ENCODE data around the gene TAGLN2.
"Not testable (repeated sequence)": the region's sequence is repeated elsewhere in the genome, so short reads cannot be mapped to it uniquely, and the experiment has no call there.

The TAGLN2 gene

GRCh38 chr1:159916242-159917051 is 8.9 kb downstream of the TAGLN2 start:
- H3K27me3 Mint-ChIP-seq, result no peaks in the 10 kb centered on the region
- H3K4me1 Mint-ChIP-seq, result peaks cover 54% of the 10 kb centered on the region
- no peak overlapping the region for H3K4me3 Mint-ChIP-seq
- peak overlapping the region; percentile 97 for H3K27ac Mint-ChIP-seq
- H3K9me3 Mint-ChIP-seq, result no peaks in the 10 kb centered on the region
- peaks cover 30% of the 10 kb centered on the region for H3K36me3 Mint-ChIP-seq
- no peak for DNase-seq (ENCODE audit: low spot score in 2 of 2)
- no peak for ATAC-seq (ENCODE audit: low read depth)

DNA sequence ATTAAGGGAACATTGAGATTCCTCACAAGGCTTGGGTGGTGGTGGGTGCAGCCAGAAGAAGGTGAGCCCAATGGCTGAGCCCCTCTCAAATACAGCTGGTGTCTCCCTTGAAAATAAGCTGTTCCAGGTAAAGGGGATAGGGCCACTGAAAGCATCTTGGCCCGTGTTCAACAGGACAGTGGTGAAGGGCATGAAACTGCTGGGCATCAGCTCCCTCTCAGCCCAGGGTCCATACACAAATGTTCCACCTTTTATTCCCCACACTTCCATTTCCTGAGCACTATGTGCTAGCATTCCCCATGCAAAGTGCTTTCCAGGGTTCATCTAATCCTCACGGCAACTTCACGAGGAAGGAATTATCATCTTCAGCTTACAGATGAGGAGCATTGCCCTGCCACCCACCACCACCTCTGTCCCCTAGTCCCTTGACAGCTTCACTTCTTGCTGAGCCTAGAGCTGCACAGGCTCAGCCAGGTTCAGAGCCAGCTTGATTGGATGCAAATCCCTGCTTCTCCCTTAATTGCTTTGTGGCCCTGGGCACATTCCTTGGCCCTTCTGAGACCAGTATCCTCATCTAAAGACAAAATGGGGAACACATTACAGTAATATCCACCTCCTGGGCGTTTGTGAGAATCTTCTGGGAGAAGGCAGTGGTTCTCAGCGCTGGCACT is 9.6 kb downstream of the TAGLN2 start:
- H3K9me3 Mint-ChIP-seq, result no peaks in the 10 kb centered on the region
- DNase-seq (ENCODE audit: low spot score in 2 of 2) (no peak), ATAC-seq (ENCODE audit: low read depth) (no peak)
- H3K27ac Mint-ChIP-seq, result peak overlapping the region; percentile 97
- no peak overlapping the region for H3K4me3 Mint-ChIP-seq
- H3K36me3 Mint-ChIP-seq, result peaks cover 29% of the 10 kb centered on the region
- no peaks in the 10 kb centered on the region for H3K27me3 Mint-ChIP-seq
- H3K4me1 Mint-ChIP-seq, result peaks cover 54% of the 10 kb centered on the region

- DNase-seq (ENCODE audit: low spot score in 2 of 2) (no peak), ATAC-seq (ENCODE audit: low read depth) (no peak)
- H3K27me3 Mint-ChIP-seq, result no peaks in the 10 kb centered on the region
- H3K27ac Mint-ChIP-seq, result peak overlapping the region; percentile 97
- peaks cover 53% of the 10 kb centered on the region for H3K4me1 Mint-ChIP-seq
- H3K36me3 Mint-ChIP-seq, result peaks cover 20% of the 10 kb centered on the region
- H3K4me3 Mint-ChIP-seq, result no peak overlapping the region
- no peaks in the 10 kb centered on the region for H3K9me3 Mint-ChIP-seq
Observed at GRCh38 chr1:159914252-159915018, 10.9 kb downstream of the TAGLN2 start.

DNA sequence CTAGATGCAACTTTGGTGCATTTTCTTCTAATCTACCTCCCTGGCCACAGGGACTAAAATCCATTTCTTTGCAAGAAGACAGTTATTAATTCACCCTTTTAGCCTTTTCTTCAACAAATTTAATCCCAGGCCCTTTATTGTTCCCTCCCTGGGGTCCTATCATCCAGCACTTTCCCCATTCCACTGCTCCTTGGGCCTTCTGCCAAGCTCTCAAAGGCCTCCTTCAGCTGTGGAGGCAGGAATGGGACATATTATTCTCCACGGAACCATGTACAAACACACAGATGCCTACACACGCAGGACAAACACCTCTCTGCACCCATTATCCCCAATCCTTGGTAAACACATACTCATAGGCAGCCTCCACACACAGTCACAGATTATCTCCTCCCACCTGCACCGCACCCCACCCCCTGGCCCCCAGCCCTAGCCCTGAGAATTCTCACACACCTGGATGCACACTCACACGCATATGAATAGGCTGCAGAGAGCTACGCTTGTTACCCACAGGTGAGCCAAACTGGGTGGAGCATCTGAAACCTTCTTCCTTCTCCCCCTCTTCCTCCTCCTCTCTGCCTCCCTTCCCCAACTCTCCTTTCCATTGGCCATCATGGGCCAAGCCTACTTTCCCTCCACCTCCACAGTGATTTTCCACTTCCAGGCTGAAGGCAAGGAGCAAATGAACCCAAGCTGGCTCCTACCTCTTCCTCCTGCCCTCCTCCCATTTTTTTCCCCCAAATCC is 11.7 kb downstream of the TAGLN2 start:
- Mint-ChIP-seq H3K4me3 (no peak overlapping the region), H3K4me1 (peaks cover 53% of the 10 kb centered on the region), H3K27ac (peak overlapping the region; percentile 97), H3K36me3 (peaks cover 19% of the 10 kb centered on the region), H3K9me3 (no peaks in the 10 kb centered on the region), H3K27me3 (no peaks in the 10 kb centered on the region)
- DNase-seq (ENCODE audit: low spot score in 2 of 2), result no peak
- ATAC-seq (ENCODE audit: low read depth), result no peak

GRCh38 chr1:159911326-159912070 is 13.8 kb downstream of the TAGLN2 start:
- ATAC-seq (ENCODE audit: low read depth) (no peak), DNase-seq (ENCODE audit: low spot score in 2 of 2) (no peak)
- Mint-ChIP-seq H3K36me3 (peaks cover 6% of the 10 kb centered on the region), H3K27me3 (no peaks in the 10 kb centered on the region), H3K4me3 (no peak overlapping the region), H3K27ac (peak overlapping the region; percentile 97), H3K9me3 (no peaks in the 10 kb centered on the region), H3K4me1 (peaks cover 41% of the 10 kb centered on the region)

GRCh38 chr1:159908031-159908940 is 17.0 kb downstream of the TAGLN2 start:
- Mint-ChIP-seq H3K9me3 (no peaks in the 10 kb centered on the region), H3K36me3 (no peaks in the 10 kb centered on the region), H3K27ac (peak overlapping the region; percentile 97), H3K4me3 (no peak overlapping the region), H3K27me3 (no peaks in the 10 kb centered on the region), H3K4me1 (peaks cover 26% of the 10 kb centered on the region)
- DNase-seq (ENCODE audit: low spot score in 2 of 2) (no peak), ATAC-seq (ENCODE audit: low read depth) (no peak)

- DNase-seq (ENCODE audit: low spot score in 2 of 2) (no peak), ATAC-seq (ENCODE audit: low read depth) (no peak)
- Mint-ChIP-seq H3K9me3 (no peaks in the 10 kb centered on the region), H3K27me3 (no peaks in the 10 kb centered on the region), H3K27ac (peak overlapping the region; percentile 60), H3K4me3 (no peak overlapping the region), H3K36me3 (no peaks in the 10 kb centered on the region), H3K4me1 (peaks cover 20% of the 10 kb centered on the region)
Observed at GRCh38 chr1:159906960-159907359, 18.3 kb downstream of the TAGLN2 start.

DNA sequence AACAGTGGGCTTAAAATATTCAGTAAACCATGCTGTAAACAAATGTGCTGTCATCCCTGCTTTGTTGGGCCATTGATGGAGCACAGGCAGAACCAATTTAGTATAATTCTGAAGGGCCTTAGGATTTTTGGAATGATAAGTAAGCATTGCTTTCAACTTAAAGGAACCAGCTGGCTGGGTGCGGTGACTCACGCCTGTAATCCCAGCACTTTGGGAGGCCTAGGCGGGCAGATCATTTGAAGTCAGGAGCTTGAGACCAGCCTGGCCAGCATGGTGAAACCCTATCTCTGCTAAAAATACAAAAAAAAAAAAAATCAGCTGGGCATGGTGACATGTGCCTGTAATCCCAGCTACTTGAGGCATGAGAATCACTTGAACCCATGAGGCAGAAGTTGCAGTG is 21.3 kb downstream of the TAGLN2 start:
- H3K36me3 Mint-ChIP-seq; ATAC-seq (ENCODE audit: low read depth); H3K27me3 Mint-ChIP-seq; H3K9me3 Mint-ChIP-seq; H3K27ac Mint-ChIP-seq; H3K4me3 Mint-ChIP-seq; DNase-seq (ENCODE audit: low spot score in 2 of 2); H3K4me1 Mint-ChIP-seq: not testable (repeated sequence)

DNA sequence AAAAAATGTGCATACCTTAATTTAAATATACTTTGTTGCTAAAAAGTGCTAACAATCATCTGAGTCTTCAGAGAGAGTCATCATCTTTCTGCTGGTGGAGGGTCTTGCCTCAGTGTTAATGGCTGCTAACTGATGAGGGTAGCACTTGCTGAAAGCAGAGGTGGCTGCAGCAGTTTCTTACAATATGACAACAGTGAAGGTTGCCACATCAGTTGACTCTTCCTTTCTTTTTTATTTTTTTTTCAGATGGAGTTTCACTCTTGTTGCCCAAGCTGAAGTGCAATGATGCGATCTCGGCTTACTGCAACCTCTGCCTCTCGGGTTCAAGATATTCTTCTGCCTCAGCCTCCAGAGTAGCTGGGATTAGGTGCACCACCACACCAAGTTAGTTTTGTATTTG is 22.8 kb downstream of the TAGLN2 start:
- ATAC-seq (ENCODE audit: low read depth) (no peak), DNase-seq (ENCODE audit: low spot score in 2 of 2) (no peak)
- Mint-ChIP-seq H3K27me3 (no peaks in the 10 kb centered on the region), H3K4me1 (peaks cover 11% of the 10 kb centered on the region), H3K36me3 (no peaks in the 10 kb centered on the region), H3K9me3 (no peaks in the 10 kb centered on the region), H3K27ac (no peak overlapping the region), H3K4me3 (no peak overlapping the region)

- Mint-ChIP-seq H3K36me3 (no peaks in the 10 kb centered on the region), H3K27me3 (no peaks in the 10 kb centered on the region), H3K9me3 (no peaks in the 10 kb centered on the region), H3K4me3 (no peak overlapping the region), H3K27ac (no peak overlapping the region), H3K4me1 (peaks cover 11% of the 10 kb centered on the region)
- ATAC-seq (ENCODE audit: low read depth), result no peak
- DNase-seq (ENCODE audit: low spot score in 2 of 2), result no peak
Observed at GRCh38 chr1:159900755-159901360, 24.4 kb downstream of the TAGLN2 start.

GRCh38 chr1:159900086-159900680 is 25.1 kb downstream of the TAGLN2 start, which contains the start of gene CFAP45:
Gene CFAP45 (minus strand): TSS chr1:159900165. CDS start chr1:159900098, 67 bp downstream.
- no peaks in the 10 kb centered on the region for H3K9me3 Mint-ChIP-seq
- H3K27me3 Mint-ChIP-seq, result no peaks in the 10 kb centered on the region
- DNase-seq (ENCODE audit: low spot score in 2 of 2) (no peak), ATAC-seq (ENCODE audit: low read depth) (peak; percentile 62)
- H3K36me3 Mint-ChIP-seq, result no peaks in the 10 kb centered on the region
- peak within 1 kb of the TSS; percentile 93 for H3K27ac Mint-ChIP-seq
- peak within 1 kb of the TSS; percentile 6 for H3K4me3 Mint-ChIP-seq
- peaks cover 11% of the 10 kb centered on the region for H3K4me1 Mint-ChIP-seq

DNA sequence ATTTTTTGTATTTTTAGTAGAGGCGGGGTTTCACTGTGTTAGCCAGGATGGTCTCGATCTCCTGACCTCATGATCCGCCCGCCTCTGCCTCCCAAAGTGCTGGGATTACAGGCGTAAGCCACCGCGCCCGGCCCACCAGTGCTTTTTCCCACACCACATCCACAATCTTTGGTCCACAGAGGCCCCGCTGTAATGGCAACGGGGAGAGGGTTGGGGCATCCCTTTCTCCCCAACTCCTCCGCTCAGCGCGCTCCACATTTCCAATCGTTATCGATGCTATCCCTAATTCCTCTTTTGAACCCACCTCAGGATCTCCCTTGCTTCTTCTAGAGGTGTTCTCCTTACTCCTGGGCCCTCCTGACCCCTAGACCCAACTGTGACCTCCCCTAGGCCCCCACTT is 25.7 kb downstream of the TAGLN2 start:
- not testable (repeated sequence) for ATAC-seq (ENCODE audit: low read depth); H3K4me3 Mint-ChIP-seq; DNase-seq (ENCODE audit: low spot score in 2 of 2); H3K9me3 Mint-ChIP-seq; H3K27me3 Mint-ChIP-seq; H3K36me3 Mint-ChIP-seq
- Mint-ChIP-seq H3K4me1 (peaks cover 11% of the 10 kb centered on the region), H3K27ac (peak overlapping the region; percentile 93)
